Measurements from ENCODE around the gene C9orf78.

Gene C9orf78, protein sequence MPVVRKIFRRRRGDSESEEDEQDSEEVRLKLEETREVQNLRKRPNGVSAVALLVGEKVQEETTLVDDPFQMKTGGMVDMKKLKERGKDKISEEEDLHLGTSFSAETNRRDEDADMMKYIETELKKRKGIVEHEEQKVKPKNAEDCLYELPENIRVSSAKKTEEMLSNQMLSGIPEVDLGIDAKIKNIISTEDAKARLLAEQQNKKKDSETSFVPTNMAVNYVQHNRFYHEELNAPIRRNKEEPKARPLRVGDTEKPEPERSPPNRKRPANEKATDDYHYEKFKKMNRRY

DNA sequence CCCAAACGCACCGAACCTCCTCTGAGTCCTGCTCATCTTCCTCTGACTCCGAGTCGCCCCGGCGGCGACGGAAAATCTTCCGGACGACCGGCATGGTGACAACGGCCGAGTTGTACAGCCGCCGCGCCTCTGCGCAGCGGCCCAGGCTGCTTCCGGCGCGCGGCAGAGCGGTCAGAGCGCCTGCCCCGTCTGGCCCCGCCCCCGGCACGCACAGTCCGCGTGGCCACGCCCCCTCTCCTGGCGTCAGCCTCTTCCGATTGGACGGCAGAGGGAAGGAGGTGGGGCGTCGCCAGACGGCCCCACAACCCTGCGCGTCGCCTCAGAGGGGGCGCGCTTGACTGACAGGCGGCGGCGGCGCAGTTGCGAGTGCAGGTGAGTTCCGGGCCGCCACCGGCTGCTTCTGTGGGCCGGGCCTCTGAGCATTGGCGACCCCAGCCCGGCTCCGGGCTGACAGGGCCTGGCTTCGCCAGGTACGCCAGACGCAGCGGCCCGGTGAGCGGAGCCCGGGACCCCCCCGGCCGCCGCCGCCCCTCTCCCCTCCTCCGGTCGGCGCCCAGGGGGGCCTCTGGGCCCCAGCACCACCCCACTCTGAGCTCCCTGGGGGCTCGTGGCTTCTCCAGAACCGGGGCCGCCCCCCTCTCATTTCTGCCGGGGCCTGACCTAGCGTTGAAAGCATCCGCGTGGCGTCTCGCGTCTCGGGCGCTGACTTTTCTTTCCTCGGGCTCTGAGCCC is at the start of gene C9orf78, which contains the start of gene USP20:
C9orf78 (minus strand) TSS at position 148 of the 732 bp plus-strand sequence; CDS start at position 94, 54 bp downstream.
USP20 (plus strand) TSS at position 331 of the 732 bp plus-strand sequence. CDS start 17,098 bp downstream, outside the sequence.
- peak; percentile 92 to 98 (median 94) for DNase-seq (ENCODE audit: low read depth in 4 of 4, low spot score in 1 of 4)

DNA sequence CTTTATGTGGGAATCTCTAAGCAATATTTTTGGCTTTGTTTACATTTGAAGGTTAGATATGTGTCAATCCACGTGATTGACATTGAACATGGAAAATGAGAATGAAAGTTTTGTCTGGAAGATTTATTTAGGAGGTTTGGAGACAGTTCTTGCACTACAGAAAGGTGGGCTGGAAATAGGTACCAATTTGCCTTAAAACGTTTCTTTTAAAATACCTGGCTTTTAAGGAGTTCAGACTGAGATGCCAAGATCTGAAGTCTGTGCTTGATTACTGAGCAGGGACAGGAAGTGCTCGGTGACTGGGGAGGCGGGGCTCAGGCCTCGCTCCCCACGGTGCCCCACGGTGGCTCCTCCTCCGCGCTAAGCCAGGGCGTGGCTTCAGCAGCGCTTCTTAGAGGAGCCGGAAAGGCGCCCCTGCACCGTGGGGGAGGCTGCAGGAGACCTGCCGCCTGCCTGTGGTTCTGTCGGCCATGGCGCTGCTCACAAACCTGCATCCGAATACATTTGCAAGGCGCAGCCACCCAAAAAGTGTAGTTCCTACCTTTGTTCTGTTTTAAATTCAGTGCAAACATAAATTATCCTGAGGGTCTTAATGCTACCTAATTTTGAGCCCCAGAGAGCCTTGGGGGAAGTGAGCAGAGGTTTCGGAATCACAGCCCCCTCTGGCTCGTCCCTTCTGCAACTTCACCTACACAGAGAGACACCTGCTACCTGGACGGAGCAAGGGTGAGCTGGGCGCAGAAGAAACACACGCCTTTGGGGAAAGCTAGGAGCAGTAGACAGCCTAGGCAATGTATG is 49.3 kb upstream of the C9orf78 start:
- peak; percentile 81 to 96 (median 90) for DNase-seq (ENCODE audit: low read depth in 4 of 4, low spot score in 1 of 4)

DNA sequence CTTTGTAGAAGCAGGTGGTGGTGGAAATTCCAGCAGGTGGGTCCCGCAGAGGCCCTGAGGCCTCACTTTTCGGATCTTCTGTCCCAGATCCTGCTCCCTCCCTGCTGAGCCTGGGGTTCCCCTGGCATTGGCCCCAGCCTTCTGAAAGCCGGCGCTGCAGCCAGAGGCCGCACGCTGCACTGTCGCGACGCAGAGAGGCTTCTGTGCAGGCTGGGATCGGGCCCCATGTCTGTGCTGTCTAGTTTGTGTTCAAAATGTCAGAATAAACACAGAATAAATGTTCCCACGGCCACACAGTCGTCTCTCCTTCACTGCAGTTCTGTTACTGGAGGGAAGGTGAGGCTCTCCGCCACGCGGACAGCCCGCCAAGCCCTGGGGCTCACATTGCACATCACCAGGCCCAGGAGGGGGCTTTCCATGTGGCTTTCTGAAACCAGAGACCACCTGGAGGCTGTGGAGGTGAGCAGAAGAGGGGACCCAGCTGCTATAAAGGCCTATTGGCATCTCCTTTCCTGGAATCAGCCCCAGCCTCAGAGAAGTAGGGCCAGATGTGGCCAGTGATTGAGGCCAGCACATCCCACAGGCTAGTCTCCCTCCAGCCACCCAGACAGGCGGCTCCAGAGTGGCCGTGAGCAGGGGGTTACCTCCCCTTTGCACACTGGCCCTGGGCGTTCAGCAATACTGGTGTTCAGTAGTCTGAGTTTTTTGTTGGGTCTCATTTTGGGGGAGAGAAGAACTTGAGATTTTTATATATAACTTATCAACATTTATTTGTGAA is 46.7 kb upstream of the C9orf78 start:
- DNase-seq (ENCODE audit: low read depth in 4 of 4, low spot score in 1 of 4), result no peak

DNA sequence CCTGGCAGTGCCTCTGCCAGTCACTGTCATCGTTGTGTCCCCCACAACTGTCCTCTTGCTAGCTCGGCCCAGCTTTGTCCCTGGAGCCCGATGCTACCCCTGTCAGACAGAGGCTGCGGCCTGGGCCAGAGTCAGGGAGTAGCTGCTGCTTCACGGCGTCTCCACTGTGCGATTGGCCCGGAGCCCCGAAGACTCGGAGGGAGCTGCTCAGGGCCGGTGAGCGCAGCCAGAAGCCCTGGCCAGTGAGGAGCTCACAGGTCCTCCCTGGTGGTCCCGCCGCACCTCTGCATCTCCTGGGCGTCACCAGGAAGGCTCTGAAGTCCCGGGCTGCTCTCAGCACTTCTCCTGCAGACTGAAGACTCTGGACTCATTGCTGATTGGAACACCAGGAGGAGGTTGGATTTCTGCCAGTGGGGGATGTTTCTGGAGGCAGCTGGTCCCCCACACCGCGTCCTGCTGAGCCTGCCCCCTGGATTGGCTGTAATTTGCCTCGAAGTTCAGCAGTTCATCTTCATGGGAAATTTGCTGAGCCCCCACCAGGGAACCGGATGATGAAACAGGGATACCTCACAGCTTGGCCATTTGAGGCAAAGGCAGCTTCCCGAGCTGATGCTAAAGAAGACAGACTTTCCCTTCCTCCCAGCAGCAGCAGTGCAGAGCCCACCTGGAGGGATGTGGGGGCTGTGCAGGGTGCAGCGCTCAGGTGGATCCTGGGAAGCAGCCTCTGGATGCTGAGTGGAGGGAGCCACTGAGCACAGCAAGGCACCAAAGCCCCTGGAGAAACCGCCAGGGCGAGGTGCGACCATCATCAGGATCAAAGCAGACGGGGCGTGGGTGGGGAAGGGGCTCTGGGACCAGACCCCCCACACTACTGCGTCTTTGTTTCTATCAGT is 45.8 kb upstream of the C9orf78 start:
- no peak for DNase-seq (ENCODE audit: low read depth in 4 of 4, low spot score in 1 of 4)

DNA sequence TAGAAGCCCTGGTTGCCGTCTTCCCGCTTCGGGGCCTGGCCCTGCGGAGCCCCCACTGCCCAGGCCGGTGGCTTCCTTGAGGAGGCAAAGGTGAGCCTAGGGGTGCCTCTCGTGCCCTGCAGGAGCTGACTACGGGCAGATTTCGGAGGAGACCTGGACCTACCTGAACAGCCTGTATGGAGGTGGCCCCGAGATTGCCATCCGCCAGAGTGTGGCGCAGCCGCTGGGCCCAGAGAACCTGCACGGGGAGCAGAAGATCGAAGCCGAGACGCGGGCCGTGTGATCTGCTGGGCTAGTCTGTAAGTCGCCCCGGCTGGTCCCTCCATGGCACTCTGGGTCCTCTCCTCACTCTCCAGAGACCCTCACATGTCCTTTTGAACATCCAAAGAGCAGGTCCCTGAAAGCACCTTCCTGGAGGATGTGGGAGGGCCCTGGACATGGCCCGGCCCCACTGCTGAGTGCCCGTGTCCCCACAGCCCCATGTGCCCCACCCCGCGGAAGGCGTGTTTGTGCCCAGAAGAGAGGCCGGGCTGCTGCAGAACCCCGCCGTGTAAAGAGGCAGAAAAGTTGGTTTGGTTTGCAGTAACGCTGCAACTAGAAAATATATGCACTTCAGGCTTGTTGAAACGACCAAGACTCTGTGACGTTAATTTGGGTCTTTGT is 45.0 kb upstream of the C9orf78 start:
- no peak for DNase-seq (ENCODE audit: low read depth in 4 of 4, low spot score in 1 of 4)

DNA sequence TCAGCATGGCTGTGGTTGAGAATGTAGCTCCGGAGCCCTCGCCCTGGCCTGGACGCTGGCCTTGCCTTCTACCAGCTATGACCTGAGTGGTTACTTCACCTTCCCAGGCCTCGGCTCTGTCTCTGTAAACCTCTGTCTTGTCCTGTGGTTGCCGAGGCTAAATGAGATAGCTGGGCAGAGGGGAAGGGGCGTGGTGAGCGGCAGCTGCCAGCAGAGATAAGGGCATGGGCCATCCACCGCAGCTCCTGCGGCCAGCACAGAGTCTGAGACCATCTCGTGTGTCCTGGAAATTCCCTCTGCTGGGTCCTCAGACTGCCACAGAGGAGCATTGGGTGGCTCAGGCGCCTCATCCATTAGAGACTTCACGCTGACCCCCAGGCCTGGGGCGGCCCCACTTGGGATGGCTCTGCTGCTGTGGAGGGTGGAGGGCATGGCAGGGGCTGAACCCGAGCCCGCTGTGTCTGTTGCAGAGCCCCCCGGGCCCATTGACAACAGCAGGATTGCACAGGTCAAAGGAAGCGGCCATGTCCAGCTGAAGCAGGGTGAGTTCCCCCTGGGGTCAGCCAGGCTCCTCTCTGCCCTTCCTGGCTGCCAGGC is 44.1 kb upstream of the C9orf78 start:
- DNase-seq (ENCODE audit: low read depth in 4 of 4, low spot score in 1 of 4), result no peak

DNA sequence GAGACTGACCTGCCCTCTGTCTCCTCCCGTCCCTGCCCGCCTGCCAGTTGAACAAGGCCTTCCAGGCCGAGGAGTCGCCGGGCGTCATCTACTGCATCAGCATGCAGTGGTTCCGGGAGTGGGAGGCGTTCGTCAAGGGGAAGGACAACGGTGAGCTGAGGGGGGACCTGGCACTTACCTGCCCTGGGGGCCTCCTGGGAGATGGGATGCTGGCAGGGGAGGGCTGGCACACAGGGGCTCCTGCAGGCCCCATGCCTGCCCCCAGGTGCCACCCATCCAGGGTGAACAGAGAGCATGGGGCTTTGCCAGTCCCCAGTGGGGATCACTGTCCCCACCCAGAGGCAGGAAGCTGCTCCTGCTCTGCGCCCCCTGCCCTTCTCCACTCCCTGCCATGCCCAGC is 43.2 kb upstream of the C9orf78 start:
- no peak for DNase-seq (ENCODE audit: low read depth in 4 of 4, low spot score in 1 of 4)

DNA sequence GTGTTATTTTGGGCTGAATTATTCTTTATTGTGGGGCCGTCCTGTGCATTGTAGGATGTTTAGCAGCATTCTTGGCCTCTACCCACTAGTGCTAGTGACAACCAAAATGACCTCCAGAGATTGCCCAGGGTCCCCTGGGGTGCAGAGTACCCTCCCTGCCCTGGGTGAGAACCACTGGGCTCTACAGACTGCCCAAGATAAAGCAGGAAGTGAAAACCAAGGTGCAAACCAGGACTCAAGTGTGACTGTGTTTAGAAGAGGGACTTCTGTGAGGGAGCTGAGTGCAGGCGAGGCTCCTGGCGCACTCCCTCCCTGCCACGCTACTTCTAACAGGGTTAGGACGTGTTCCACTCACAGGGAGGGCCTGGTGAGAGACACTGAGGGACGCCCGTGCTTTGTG is 41.7 kb upstream of the C9orf78 start:
- no peak for DNase-seq (ENCODE audit: low read depth in 4 of 4, low spot score in 1 of 4)

DNA sequence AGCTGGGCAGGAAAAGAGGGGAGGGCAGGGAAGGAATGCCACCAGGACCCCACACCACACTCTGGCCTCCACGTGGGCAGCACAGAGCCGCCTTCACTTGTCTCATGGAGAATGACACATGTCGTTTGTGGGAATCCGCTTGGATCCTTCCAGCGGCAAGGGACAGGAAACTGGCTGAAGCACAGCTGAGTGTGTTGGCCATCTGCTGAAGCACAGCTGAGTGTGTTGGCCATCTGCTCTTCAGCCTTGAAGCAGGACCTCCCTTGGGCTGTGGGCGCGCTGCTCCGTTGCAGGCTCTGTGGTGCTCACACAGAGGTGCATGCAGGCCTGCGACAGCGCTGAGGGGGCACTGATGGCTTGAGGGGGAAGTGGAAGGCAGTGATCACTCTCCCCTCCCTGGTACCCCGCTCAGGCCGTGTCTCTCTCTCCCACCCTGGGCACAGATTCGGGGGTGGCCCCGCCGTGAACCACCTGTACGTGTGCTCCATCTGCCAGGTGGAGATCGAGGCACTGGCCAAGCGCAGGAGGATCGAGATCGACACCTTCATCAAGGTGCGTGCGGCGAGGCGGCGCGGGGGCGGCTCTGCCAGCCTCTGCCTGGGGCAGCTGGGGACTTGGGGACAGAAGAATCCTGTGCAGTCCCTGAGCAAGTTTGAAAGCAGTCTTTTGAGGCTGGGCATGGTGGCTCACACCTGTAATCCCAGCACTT is 40.8 kb upstream of the C9orf78 start:
- DNase-seq (ENCODE audit: low read depth in 4 of 4, low spot score in 1 of 4), result no peak

DNA sequence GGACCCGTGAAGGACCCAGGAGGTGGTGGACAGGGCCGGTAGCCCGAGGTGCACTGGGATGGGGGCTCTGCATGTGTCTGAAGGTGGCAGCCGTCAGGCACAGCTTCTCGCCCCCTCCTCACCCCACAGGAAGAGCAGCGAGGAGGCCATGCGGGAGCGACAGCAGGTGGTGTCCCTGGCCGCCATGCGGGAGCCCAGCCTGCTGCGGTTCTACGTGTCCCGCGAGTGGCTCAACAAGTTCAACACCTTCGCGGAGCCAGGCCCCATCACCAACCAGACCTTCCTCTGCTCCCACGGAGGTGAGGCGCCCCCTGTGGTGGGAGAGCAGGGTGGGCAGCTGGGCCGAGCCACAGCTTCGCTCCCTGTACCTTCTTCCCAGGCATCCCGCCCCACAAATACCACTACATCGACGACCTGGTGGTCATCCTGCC is 40.1 kb upstream of the C9orf78 start:
- DNase-seq (ENCODE audit: low read depth in 4 of 4, low spot score in 1 of 4), result no peak

DNA sequence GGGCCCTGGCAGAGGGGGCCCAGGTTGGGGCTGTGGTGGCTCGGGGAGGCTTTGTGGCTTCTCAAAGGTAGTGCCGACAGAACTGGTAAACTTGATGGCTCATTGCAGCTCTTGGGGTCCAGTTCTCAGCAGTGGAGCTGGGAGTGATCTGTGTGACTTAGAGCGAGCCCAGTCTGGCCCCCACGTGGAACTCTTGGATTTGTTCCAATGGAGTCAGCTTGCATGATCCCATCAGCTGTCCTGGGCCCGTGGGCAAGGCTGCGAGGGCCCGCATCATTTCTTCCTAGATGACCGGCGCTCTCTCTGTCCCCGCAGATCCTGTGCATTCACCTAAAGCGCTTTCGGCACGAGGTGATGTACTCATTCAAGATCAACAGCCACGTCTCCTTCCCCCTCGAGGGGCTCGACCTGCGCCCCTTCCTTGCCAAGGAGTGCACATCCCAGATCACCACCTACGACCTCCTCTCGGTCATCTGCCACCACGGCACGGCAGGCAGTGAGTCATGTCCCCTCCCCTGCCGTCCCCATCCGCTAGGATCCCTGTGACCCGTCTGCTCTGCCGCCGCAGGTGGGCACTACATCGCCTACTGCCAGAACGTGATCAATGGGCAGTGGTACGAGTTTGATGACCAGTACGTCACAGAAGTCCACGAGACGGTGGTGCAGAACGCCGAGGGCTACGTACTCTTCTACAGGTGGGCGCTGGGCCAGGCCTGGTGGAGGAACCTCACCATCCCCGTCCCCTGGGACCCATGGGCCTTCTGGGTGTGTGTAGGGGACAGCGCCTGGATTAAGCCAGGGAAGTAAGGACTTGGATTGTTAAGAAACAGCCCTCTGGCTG is 39.4 kb upstream of the C9orf78 start:
- no peak for DNase-seq (ENCODE audit: low read depth in 4 of 4, low spot score in 1 of 4)

DNA sequence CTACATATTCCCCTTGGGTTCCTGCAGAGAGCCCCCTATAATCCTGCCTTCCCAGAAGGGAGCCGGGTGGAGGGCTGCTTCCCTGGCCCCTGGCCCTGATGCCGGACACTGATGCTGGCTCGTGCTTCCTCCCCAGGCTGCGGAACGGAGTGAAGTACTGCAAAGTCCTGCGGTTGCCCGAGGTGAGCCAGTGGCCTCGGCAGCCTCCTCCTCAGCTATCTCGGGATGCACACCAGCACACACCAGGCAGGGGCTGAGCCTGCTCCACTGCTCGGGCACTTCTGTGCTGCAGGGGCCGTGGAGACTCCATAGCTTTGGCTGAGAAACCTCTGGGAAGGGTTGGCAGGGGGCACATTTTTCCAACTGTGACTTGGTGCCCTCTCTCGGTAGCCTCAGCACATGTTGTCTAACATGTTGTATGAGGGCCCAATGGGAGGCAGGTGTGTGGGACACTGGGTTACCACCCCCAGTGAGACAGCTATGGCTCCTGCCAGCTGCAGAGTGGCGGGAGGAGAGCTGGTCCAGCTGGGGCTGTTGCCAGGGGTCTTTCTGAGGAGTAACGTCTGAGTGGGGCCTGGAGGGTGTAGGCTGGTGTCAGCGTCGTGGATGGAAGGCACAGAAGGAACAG is 38.6 kb upstream of the C9orf78 start:
- no peak for DNase-seq (ENCODE audit: low read depth in 4 of 4, low spot score in 1 of 4)

DNA sequence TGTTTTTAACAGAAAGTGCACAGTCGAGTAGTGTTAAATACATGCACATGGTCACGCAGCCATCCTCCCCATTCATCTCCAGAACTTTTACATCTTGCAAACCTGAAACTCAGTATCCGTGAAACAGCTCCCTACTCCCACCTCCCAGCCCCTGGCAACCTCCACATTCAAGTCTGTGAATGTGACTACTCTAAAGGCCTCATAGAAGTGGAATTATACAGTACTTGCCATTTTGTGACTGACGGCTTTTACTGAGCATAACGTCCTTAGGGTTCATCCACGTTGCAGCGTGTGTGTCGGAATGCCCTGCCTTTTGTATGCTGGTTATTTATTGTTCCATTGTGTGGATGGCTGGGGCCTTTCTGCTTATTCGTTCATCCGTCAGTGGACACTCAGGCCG is 36.0 kb upstream of the C9orf78 start:
- DNase-seq (ENCODE audit: low read depth in 4 of 4, low spot score in 1 of 4), result no peak

DNA sequence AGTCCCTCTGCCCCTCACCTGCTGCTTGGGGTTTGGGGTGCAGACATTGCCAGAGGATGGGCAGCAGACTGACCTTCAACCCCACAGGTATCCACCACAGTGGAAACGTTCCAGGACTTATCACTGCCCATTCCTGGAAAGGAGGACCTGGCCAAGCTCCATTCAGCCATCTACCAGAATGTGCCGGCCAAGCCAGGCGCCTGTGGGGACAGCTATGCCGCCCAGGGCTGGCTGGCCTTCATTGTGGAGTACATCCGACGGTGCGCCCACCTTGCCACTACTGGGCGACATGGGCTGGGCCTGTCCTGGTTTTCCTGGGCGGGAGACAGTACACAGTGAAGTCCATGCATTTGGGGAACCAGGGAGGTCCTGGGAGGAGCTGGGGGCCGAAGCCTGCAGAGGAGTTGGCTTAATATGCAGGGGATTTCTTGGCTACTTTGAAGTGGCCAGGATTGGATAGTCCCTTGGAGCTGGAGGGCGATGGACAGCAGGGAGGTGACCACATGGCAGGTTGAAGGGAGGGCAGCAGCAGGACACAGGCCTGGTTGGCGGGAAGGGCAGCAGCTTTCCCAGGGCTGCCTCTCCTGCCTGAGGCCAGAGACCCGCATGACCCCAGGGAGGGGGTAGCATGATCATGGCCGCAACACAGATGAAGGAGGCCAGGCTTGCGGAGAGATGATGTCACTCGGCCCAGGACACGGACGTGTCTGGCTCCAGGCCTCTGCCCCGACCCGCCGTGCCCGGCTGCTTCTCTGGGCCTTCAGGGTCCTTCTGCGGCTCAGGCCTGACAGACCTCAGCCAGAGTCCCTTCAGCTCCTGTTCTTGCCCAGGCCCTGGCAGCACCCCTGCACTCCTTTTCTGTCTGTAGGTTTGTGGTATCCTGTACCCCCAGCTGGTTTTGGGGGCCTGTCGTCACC is 34.8 kb upstream of the C9orf78 start:
- no peak for DNase-seq (ENCODE audit: low read depth in 4 of 4, low spot score in 1 of 4)

DNA sequence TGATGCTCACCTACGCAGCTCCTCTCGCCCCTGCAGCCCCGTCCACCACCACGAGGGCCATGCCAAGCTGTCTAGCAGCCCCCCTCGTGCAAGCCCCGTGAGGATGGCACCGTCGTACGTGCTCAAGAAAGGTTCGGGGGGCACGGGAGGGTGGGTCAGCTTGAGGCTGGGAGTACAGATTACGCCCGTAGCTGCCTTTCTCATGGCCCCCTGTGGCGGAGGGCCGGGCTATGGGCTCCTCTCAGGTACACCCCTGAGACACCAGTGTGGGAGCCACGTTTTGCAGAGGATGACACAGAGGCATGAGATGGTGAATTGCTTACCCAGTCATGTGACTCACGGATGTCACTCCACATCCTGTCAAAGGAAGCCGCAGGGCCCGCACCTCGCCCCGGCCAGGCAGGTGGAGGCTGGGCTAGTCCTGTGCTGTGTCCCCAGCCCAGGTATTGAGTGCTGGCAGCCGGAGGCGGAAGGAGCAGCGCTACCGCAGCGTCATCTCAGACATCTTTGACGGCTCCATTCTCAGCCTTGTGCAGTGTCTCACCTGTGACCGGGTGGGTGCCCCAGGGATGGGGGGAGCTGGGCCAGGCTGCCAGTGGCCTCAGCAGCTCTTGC is 33.9 kb upstream of the C9orf78 start:
- DNase-seq (ENCODE audit: low read depth in 4 of 4, low spot score in 1 of 4), result peak in 2 of 4 experiments; percentile 70 to 77
